Measurements from ENCODE around the gene BICC1.

Gene BICC1

DNA sequence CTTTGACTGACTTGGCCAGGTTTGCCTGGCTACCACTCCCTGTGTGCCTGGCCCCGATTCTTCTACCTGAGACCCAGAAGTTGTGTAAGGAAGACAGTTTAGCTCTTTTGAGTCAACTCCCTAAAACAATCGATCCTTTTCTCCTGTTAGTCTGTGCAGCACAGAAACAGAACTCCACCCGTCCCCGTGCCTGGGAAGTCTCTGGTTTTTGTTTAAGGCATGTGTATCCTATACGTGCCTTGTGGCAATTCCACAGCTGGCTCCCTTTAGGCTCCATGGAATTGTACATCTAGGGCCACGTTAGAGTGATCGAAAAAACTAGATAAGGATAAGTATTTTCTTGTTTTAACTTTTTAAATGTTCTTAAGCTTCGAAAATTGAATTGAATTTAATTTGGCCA, 131.6 kb downstream of the BICC1 start:
- no peak overlapping the region for H3K4me3 ChIP-seq (ENCODE audit: low read length)
- H3K9ac ChIP-seq (ENCODE audit: low read length) = no peak overlapping the region
- H3K27ac ChIP-seq (ENCODE audit: low read length) = no peak overlapping the region
- H3K4me1 ChIP-seq (ENCODE audit: control insufficient read depth, low read depth, low read length) = peaks cover 6% of the 10 kb centered on the region
- no peaks in the 10 kb centered on the region for H3K27me3 ChIP-seq (ENCODE audit: control insufficient read depth, insufficient read depth, low read length)
- H3K9me3 ChIP-seq (ENCODE audit: control insufficient read depth, low read depth, low read length) = no peaks in the 10 kb centered on the region
- H3K36me3 ChIP-seq (ENCODE audit: control insufficient read depth, low read depth, low read length) = no peaks in the 10 kb centered on the region

DNA sequence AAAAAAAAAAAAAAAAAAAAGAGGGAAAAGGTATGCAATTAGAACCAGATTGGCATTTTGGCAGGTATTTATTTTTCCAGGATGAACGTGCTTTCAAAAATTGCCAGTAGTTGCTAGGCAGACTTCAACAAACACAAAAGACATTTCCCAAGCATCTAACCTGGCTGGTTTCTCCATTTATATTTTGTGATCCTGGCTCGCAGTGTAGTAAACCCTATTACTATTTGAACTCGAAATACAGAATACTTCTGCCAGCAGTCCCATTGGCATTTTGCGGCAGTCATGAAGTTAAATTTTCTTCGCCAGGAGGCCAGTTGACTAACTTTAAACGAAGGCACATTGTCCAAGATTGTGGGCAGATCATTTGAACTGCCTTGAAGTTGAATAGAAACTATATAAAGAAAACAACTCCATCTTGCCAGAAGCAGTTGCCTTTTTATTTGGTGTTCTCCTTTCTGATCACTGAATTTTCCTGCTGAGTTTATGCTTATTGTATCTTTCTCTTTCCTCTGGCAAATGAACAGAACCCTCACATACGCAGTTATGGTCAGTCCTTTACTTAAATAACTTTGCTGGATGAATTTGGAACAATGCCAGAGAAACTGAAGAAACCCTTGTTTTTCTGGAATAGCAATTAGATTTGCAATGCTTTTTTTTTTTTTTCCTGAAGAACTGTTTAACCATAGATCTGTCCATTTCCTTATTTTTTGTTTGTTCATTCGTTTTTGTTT, 132.9 kb downstream of the BICC1 start:
- Histone ChIP-seq H3K4me3 (ENCODE audit: low read length) (no peak overlapping the region), H3K27ac (ENCODE audit: low read length) (no peak overlapping the region), H3K9me3 (ENCODE audit: control insufficient read depth, low read depth, low read length) (no peaks in the 10 kb centered on the region), H3K36me3 (ENCODE audit: control insufficient read depth, low read depth, low read length) (no peaks in the 10 kb centered on the region), H3K27me3 (ENCODE audit: control insufficient read depth, insufficient read depth, low read length) (no peaks in the 10 kb centered on the region), H3K4me1 (ENCODE audit: control insufficient read depth, low read depth, low read length) (peaks cover 6% of the 10 kb centered on the region), H3K9ac (ENCODE audit: low read length) (no peak overlapping the region)

- Histone ChIP-seq H3K9me3 (ENCODE audit: control insufficient read depth, low read depth, low read length) (no peaks in the 10 kb centered on the region), H3K9ac (ENCODE audit: low read length) (no peak overlapping the region), H3K27me3 (ENCODE audit: control insufficient read depth, insufficient read depth, low read length) (no peaks in the 10 kb centered on the region), H3K4me3 (ENCODE audit: low read length) (no peak overlapping the region), H3K36me3 (ENCODE audit: control insufficient read depth, low read depth, low read length) (no peaks in the 10 kb centered on the region), H3K4me1 (ENCODE audit: control insufficient read depth, low read depth, low read length) (no peaks in the 10 kb centered on the region), H3K27ac (ENCODE audit: low read length) (no peak overlapping the region)
Observed at GRCh38 chr10:58647376-58648112, 134.9 kb downstream of the BICC1 start.

DNA sequence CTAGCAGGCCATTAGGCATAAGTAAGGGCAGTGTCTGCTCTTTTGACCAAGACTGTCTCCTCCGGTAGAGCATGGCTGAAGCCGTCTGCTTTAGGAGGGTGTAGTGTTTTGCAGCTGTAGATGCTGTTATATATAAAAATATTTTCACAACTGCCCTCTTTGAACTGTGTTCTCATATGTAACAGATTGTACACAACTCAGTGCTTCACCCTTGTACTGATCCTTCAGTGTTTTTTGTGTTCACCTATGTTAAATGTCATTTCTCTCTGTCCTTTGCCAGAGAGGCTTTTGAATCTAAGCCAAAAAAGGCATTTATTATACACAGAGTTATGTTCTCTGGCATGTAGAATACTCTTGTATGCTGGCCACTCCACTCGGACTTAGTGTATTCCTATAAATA, 135.5 kb downstream of the BICC1 start:
- Histone ChIP-seq H3K36me3 (ENCODE audit: control insufficient read depth, low read depth, low read length) (no peaks in the 10 kb centered on the region), H3K27ac (ENCODE audit: low read length) (no peak overlapping the region), H3K4me3 (ENCODE audit: low read length) (no peak overlapping the region), H3K9ac (ENCODE audit: low read length) (no peak overlapping the region), H3K27me3 (ENCODE audit: control insufficient read depth, insufficient read depth, low read length) (no peaks in the 10 kb centered on the region), H3K4me1 (ENCODE audit: control insufficient read depth, low read depth, low read length) (no peaks in the 10 kb centered on the region), H3K9me3 (ENCODE audit: control insufficient read depth, low read depth, low read length) (no peaks in the 10 kb centered on the region)

GRCh38 chr10:58651040-58651439, 138.4 kb downstream of the BICC1 start:
- H3K27me3 ChIP-seq (ENCODE audit: control insufficient read depth, insufficient read depth, low read length) = no peaks in the 10 kb centered on the region
- no peaks in the 10 kb centered on the region for H3K36me3 ChIP-seq (ENCODE audit: control insufficient read depth, low read depth, low read length)
- H3K27ac ChIP-seq (ENCODE audit: low read length) = no peak overlapping the region
- no peaks in the 10 kb centered on the region for H3K4me1 ChIP-seq (ENCODE audit: control insufficient read depth, low read depth, low read length)
- H3K4me3 ChIP-seq (ENCODE audit: low read length) = no peak overlapping the region
- no peak overlapping the region for H3K9ac ChIP-seq (ENCODE audit: low read length)
- H3K9me3 ChIP-seq (ENCODE audit: control insufficient read depth, low read depth, low read length) = no peaks in the 10 kb centered on the region

DNA sequence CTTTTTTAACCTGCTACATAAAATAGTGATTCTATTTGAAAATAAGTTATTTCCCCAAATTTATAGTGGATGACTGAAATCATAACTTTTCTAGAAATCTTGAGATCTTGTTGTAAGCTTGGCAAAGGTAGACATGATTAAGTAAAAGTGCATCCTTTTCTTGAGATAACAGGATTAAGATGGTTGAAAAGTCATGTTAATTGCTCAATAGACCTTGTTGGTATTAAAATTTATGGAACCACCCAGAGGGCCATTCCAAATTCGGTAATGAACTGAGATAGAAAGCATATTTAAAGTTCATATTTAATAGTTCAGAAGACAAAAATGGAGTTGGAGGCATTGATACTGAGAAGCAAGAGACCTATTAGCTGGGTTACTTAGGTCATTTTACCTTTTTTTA, 139.1 kb downstream of the BICC1 start:
- Histone ChIP-seq H3K4me3 (ENCODE audit: low read length) (no peak overlapping the region), H3K27me3 (ENCODE audit: control insufficient read depth, insufficient read depth, low read length) (no peaks in the 10 kb centered on the region), H3K4me1 (ENCODE audit: control insufficient read depth, low read depth, low read length) (no peaks in the 10 kb centered on the region), H3K36me3 (ENCODE audit: control insufficient read depth, low read depth, low read length) (no peaks in the 10 kb centered on the region), H3K9ac (ENCODE audit: low read length) (no peak overlapping the region), H3K27ac (ENCODE audit: low read length) (no peak overlapping the region), H3K9me3 (ENCODE audit: control insufficient read depth, low read depth, low read length) (no peaks in the 10 kb centered on the region)

DNA sequence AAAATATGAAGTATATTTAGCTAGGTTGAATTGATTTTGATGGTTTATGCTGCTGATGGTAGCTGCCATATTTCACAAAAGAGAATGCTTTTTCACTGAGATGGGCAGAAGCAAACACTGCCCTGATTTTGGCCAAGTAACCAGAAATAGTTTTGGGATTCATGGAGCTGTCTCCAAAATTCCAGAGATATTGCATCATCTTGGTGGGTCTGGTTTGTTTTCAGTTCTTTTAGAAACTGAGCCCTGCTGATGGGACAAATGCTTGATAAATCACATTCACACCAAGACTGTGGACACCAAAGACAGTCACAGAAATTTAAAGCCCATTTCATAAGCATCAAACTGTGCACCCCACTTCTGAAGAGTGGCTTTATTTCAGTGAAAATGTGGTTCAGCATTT, 140.5 kb downstream of the BICC1 start:
- Histone ChIP-seq H3K27ac (ENCODE audit: low read length) (no peak overlapping the region), H3K9me3 (ENCODE audit: control insufficient read depth, low read depth, low read length) (no peaks in the 10 kb centered on the region), H3K27me3 (ENCODE audit: control insufficient read depth, insufficient read depth, low read length) (no peaks in the 10 kb centered on the region), H3K4me3 (ENCODE audit: low read length) (no peak overlapping the region), H3K4me1 (ENCODE audit: control insufficient read depth, low read depth, low read length) (peaks cover 3% of the 10 kb centered on the region), H3K9ac (ENCODE audit: low read length) (no peak overlapping the region), H3K36me3 (ENCODE audit: control insufficient read depth, low read depth, low read length) (no peaks in the 10 kb centered on the region)

DNA sequence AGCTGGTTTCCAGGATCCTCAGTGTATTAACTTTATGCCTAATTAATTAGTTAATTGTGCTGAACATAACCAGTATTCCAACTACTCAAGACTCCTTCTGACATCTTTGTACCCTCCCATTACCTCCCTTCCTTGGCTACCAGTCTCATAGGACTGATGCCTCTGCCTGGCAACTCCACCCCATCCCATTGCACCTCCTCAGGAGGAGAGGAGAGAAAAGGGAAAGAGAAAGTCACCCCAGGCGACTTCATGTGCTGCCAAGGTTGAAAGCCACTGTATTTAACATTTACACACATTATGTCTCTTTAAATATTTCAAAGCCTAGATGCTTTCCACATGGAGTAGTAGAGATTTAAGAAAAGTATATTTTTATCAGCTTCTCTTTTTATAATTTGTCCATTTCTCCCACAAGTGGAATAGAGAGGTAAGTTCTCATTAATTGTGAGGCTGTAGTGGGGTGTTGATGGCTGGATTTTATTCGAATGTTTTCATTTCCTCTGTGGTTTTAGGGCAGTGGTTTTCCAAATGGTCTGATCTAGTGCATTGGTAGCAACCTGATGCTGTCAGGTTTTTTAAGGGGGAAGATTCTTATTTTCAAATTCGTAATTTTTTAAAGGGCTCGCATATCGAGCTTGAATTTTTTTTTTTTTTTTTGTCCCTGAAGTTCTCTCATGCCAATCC, 148.0 kb downstream of the BICC1 start:
- H3K9ac ChIP-seq (ENCODE audit: low read length) = no peak overlapping the region

GRCh38 chr10:58661336-58661735, 148.7 kb downstream of the BICC1 start:
- H3K27ac ChIP-seq (ENCODE audit: low read length) = no peak overlapping the region
- peaks cover 16% of the 10 kb centered on the region for H3K9me3 ChIP-seq (ENCODE audit: control insufficient read depth, low read depth, low read length)
- no peak overlapping the region for H3K4me3 ChIP-seq (ENCODE audit: low read length)
- no peaks in the 10 kb centered on the region for H3K27me3 ChIP-seq (ENCODE audit: control insufficient read depth, insufficient read depth, low read length)
- no peak overlapping the region for H3K9ac ChIP-seq (ENCODE audit: low read length)
- H3K36me3 ChIP-seq (ENCODE audit: control insufficient read depth, low read depth, low read length) = no peaks in the 10 kb centered on the region
- peaks cover 6% of the 10 kb centered on the region for H3K4me1 ChIP-seq (ENCODE audit: control insufficient read depth, low read depth, low read length)

More for the DNA sequence above, 148.0 kb downstream of the BICC1 start:
- Histone ChIP-seq H3K9me3 (ENCODE audit: control insufficient read depth, low read depth, low read length) (peaks cover 16% of the 10 kb centered on the region), H3K27me3 (ENCODE audit: control insufficient read depth, insufficient read depth, low read length) (no peaks in the 10 kb centered on the region), H3K4me3 (ENCODE audit: low read length) (no peak overlapping the region), H3K4me1 (ENCODE audit: control insufficient read depth, low read depth, low read length) (peaks cover 3% of the 10 kb centered on the region), H3K36me3 (ENCODE audit: control insufficient read depth, low read depth, low read length) (no peaks in the 10 kb centered on the region), H3K27ac (ENCODE audit: low read length) (no peak overlapping the region)

- H3K9me3 ChIP-seq (ENCODE audit: control insufficient read depth, low read depth, low read length) = peaks cover 16% of the 10 kb centered on the region
- H3K27ac ChIP-seq (ENCODE audit: low read length) = no peak overlapping the region
- no peaks in the 10 kb centered on the region for H3K36me3 ChIP-seq (ENCODE audit: control insufficient read depth, low read depth, low read length)
- H3K4me1 ChIP-seq (ENCODE audit: control insufficient read depth, low read depth, low read length) = peaks cover 11% of the 10 kb centered on the region
- H3K9ac ChIP-seq (ENCODE audit: low read length) = no peak overlapping the region
- H3K27me3 ChIP-seq (ENCODE audit: control insufficient read depth, insufficient read depth, low read length) = no peaks in the 10 kb centered on the region
- no peak overlapping the region for H3K4me3 ChIP-seq (ENCODE audit: low read length)
Observed at GRCh38 chr10:58661902-58662301, 149.2 kb downstream of the BICC1 start.

DNA sequence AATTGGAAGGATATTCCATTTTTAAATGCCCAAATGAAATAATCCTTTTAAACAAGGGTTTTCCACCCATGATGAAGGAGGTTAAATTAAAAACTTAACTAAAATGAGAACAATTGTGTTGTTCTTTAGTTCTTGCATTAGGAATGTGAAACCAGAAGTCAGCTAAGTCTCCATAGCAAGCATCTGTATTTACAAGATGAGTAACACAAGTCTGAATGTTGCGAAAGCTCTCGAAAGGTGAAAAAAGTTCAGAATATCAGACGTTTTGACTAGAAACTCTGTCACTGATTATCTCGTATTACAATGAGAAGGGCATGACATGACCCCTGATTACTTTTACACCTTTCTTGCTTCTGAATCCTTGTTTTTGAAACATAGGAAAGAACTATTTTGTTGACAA, 149.6 kb downstream of the BICC1 start:
- Histone ChIP-seq H3K9me3 (ENCODE audit: control insufficient read depth, low read depth, low read length) (peaks cover 16% of the 10 kb centered on the region), H3K4me3 (ENCODE audit: low read length) (no peak overlapping the region), H3K27me3 (ENCODE audit: control insufficient read depth, insufficient read depth, low read length) (no peaks in the 10 kb centered on the region), H3K36me3 (ENCODE audit: control insufficient read depth, low read depth, low read length) (no peaks in the 10 kb centered on the region), H3K4me1 (ENCODE audit: control insufficient read depth, low read depth, low read length) (peaks cover 13% of the 10 kb centered on the region), H3K9ac (ENCODE audit: low read length) (no peak overlapping the region), H3K27ac (ENCODE audit: low read length) (no peak overlapping the region)
